Stimulated activated naive CD4-positive, alpha-beta T cell treated with Interleukin-2 at 50 U/mL for 16 hours (primary cell): Measurements from ENCODE around the gene BRCC3.

Experiments
- DNase-seq: peaks from one replicate; lab custom pipeline; 2025; lab: John Stamatoyannopoulos, UW

Gene BRCC3

DNA sequence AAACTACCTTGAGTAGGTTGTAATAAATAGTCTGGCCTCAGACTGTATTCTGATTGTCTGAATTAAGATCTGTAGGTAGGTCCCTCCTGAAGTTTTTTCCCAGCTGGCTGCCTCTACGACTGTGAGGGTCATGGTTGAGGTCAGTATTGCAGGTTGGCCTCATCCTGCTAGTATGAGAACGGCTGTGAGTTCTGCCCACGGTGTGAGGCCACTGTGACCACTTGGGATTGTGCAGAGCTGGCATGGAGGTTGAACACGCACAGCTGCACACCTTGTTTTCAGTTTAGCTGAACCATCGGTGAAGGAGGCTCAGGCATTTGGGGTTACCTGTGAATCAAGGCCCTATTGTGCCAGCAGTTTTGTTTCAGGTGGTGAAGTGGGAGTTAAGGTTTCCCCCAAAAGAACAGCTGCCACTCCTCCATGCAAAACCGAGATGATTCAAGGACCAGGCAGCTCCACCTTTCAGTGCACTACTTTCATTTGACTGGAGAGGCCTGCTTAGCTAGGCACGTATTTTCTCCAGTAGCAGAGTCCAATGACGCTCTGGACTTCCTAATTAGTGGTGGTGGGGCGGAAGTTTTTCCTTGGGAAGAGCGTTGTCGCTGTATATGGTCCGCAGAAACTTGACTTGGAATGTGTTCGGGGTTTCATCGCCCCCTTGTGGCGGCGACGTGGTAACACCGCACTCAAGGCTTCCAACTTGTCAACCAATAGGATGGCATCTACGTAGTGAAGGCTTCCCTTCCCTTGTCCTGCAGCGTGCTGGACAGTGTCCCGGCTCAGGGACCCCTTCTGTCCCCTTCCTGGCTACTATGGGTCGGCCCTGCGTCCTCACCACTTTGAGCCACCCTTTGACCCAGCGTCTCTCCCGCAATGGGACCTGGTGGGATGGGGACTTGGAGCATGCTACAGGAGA lies 14.2 kb upstream of the BRCC3 start:
- DNase-seq: peak; percentile 12

DNA sequence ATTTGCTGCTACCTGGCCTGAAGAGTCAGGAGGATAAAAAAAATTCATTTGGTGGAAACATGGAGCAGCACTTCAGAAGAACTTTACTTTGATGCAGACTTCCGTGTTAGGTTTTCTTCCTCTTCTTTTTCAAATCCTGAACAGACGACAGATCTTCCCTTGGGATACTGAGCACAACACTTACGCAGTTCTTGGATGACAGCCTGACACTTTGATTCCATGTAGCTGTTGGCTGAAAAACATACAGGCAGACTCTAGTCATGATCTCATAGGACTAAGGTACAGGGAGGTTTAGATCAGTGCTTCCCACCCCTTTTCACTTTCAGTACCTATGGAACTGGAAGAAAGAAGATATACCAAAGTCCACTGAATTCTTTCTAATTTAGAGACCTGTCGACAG lies 9.5 kb upstream of the BRCC3 start:
- no peak for DNase-seq

DNA sequence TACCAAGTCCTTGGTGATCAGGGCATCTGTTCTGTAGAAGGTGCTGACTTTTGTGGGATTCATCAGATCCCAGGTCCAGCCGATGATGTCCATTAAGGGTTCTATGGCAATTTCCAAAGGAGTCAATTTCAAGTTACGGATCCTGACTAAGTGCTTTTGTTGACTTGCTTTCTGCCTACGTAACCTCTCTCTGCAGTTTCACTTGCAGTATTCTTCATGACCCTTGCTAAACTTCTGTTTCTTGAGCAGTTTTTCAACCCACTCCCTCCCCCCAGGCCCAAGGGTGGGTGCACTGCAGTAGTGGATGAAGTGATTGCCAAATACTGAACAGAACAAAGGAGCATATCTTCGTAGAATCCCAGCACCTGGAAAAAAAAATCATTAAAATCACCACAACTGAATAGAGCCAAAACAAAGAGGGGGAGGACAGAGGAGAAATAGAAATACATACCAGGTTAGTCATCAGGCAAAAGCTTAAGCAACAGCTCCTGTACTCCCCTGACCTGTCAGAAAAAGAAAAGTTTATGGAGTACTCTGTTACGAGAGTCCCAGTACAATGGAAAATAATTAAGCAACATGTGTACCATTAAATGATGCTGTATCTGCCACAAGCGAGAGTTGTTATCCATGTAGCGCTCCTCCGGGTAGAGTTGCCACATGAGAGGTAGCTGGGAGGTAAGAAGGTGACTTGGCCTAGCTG lies 6.1 kb upstream of the BRCC3 start:
- DNase-seq: no peak

DNA sequence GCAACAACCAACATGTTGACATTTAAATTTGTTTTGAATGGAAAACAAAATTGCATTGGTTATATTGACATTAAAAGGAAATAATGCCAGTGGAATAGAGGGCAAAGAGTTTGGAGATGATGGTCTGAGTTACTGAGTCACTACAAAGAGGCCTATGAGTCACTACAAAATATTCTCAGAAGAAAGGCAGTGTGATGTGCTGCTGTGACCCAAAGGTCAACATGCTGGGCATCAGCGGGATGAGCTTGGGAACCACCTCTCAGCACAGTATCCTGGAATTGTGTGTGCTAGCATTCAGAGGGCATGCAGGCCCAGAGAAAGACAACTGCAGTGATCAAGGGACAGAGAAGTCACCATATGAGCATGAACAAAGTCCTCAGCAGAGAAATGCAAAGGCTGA lies 3.1 kb upstream of the BRCC3 start:
- DNase-seq: no peak

- DNase-seq: no peak
Observed at GRCh38 chrX:155069414-155069813, 1.9 kb upstream of the BRCC3 start.

DNA sequence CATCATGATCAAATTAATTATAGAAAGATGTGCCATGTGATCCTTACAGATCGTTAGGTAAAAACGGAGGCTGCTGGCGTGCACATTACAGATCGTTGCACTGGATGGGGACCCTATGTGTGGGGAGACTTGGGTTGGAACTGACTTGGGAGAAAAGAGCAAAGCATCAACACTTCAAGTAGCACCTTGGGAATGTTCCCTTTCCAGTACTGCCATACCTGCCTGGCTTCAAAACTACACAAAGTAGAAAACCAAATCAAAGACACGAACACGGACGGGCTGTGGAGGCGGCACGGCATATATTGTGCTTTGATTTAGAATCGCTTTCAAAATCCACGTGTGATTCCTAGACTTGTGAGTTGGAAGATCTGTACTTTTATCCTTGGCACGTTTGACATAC lies 1.3 kb upstream of the BRCC3 start:
- DNase-seq: no peak

DNA sequence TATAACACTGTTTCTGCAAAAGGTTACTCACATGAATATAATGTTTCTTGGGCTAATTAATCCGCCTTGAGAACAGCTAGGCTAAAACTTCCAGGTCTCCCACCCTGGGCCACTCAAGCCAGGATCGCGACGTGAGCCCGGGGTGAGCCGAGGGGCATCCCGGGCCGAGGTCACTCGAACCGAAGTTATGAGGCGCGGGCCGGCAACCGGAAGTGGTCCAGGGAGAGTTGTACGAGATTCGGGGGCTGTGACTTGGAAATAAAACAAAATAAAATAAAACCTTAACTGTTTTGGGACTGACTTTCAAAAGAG lies 689 bp upstream of the BRCC3 start:
- DNase-seq: no peak

- DNase-seq: no peak
Observed at GRCh38 chrX:155071694-155072280, 479 bp downstream of the BRCC3 start.

- DNase-seq: peak; percentile 11
Observed at GRCh38 chrX:155086202-155086840, 15.0 kb downstream of the BRCC3 start.

DNA sequence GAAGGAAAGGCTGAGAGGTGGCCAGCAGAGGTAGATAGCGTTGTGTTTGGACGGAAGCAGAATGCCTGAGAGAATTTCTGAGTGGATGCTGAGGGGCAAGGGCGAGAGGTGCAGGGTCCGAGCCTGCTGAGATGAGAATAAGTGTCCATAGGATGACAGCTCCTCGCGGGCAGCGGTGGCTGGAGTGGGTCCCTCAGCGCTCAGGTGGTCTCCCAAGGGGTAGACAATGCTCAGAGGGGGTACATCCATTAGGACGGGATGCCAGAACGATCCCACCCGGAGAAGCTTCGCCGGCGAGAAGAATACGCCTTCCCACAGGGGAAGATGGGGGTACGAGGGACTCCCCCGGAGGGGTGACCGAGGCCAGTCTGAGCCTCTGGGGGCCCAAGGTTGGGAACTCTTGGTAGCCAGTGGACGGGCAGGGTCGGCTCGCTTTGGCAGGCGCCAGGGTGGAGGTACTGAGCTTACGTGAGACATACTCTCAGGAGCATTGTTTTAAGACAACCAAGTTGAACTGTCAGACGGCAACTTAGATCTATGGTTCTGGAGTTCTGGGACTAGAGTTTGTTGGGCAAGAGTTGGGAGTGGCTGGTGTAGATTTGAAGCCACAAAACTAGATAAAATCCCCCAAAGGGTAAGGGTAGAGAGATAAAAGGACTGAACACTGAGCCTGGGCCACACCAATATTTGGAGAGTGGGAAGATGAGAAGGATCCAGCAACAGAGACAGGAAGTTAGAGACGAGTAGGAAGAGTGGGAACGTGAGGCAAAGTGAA lies 15.8 kb downstream of the BRCC3 start:
- no peak for DNase-seq

GRCh38 chrX:155094468-155095061 lies 23.3 kb downstream of the BRCC3 start:
- DNase-seq: no peak

DNA sequence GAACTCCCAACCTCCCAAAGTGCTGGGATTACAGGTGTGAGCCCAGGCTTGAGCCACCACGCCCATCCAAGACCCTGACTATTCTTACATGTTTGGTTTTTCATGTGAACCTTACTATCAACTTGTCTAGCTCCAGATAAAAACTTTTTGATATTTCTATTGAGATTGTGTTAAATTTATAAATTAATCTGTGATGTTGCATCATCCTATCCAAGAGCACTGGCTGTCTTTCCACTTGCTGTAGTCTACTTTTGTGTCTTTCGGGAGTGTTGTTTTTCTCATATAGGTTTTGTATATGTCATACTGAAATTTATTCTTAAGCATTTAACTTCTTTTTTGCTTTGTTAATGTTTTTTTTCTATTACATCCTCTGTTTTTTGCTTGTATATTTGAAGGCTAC lies 34.6 kb downstream of the BRCC3 start:
- DNase-seq: no peak

GRCh38 chrX:155108427-155108826 lies 37.1 kb downstream of the BRCC3 start:
- no peak for DNase-seq

GRCh38 chrX:155112171-155112570 lies 40.9 kb downstream of the BRCC3 start:
- no peak for DNase-seq

GRCh38 chrX:155113097-155113496 lies 41.8 kb downstream of the BRCC3 start:
- DNase-seq: no peak

DNA sequence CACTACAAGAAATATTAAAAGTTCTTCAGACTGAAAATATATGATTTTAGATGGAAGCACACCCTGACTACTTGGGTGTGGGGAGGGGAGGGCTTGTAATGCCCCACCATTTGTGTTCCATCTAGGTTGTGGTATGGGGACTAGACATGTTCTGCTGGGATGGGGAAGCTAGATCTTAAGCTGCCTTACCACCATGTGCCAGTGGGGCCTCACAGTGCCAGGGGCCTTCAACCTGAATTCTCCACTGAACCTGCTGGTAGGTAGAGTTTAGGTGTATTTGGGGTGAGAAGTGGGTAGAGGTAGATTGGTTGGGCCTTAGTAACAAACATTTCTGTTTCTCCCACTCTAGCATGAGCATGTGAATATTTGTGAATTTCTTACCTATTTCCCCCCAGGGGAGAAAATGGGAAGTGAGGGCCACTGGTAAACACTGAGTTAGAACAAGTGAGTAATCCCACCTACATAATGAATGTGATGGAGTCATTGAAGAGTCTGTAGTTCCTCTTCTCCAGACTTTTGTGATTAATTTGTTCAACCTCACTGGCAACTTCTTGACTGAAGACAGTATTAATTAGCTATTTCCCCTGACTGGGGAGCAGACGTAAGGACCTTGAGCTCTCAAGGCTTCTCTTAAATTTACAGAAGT lies 44.0 kb downstream of the BRCC3 start:
- DNase-seq: no peak

- no peak for DNase-seq
Observed at GRCh38 chrX:155127465-155127864, 56.2 kb downstream of the BRCC3 start.

DNA sequence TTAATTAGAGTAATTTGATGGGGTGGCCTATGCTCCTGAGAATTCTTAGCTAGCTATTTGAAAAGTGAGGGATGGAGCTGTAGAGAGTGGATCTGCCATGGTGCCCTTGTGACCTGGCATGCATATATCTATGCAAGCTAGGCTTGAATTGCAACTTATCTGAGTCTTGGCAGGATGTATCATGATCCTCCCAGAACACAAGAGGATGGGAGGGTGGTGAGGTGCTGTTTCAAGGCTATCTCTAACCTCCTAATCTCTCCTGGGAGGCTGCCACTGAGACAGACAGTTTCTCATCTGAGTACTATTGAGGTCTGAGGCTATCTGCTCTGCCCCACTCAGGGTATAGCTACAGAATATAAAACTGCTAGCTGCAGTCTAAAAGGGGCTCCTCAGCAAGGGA lies 56.6 kb downstream of the BRCC3 start:
- no peak for DNase-seq

GRCh38 chrX:155132110-155132509 lies 60.8 kb downstream of the BRCC3 start:
- no peak for DNase-seq

- DNase-seq: no peak
Observed at GRCh38 chrX:155134255-155134654, 62.9 kb downstream of the BRCC3 start.

DNA sequence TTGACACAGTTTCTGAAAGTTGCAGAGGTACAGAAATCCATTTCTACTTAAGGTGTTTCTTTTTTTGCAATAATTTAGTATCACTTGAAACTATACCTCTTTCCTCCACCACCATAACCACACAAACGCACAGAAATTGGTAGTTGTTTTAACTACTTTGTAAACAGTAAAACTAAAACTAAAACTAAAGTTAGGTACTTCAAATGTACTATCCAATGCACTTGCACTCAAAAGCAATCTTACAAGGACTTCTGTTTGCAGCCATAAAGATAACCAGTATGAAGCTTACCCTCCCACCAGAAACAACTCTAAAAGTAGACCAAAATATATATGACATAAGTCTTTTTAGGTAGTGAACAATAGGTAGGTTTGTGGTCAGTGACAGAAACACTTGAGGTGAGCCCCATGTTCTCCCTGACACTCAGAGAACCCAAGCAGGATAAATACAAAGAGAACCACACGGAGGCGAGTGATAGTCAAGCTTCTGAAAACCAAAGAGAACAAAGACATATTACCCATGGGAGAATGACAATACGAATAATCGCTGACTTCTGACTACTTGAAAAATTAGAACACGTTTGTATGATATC lies 72.7 kb downstream of the BRCC3 start:
- DNase-seq: no peak
